Mesothelial cell of epicardium (in vitro differentiated cells): ENCODE results near the gene ITFG2. TPM values are rescaled to one million over a fixed set of nuclear protein-coding genes. Genes with fewer than 3 reads are reported as not detected.

Experiments used
- DNase-seq, 2 experiments: peaks; one replicate each; pipeline ENCODE4 v3.0.0; 2021; ENCODE audit warnings: low spot score in 2 of 2; ENCODE audit not compliant: unreplicated experiment in 2 of 2
- H3K27ac Mint-ChIP-seq: 2 replicates; pipeline ENCODE4 v1.8.0; 2021; ENCODE audit warnings: mixed read lengths
- H3K27me3 Mint-ChIP-seq: 2 replicates; pipeline ENCODE4 v1.8.0; 2021; ENCODE audit warnings: low read depth, mixed read lengths
- H3K36me3 Mint-ChIP-seq: 2 replicates; pipeline ENCODE4 v1.8.0; 2021; ENCODE audit warnings: mixed read lengths
- H3K4me1 Mint-ChIP-seq: 2 replicates; pipeline ENCODE4 v1.8.0; 2021; ENCODE audit warnings: mixed read lengths
- H3K4me3 Mint-ChIP-seq: 2 replicates; pipeline ENCODE4 v1.8.0; 2021; ENCODE audit warnings: mild to moderate bottlenecking, moderate library complexity, mixed read lengths
- H3K9me3 Mint-ChIP-seq: 2 replicates; pipeline ENCODE4 v1.8.0; 2021; ENCODE audit warnings: mixed read lengths
- total RNA-seq: library from RNA; stranded (reverse); gene quantifications from 3 replicates; pipeline ENCODE4 v1.2.1, GENCODE V29; 2021
- TF ChIP-seq, protein P1 (sequence below): fragments of 200-600 bp; sonication (generic); IDR thresholded peaks from one replicate; pipeline ENCODE4 v1.5.0; 2021; ENCODE audit warnings: antibody characterized with exemption; ENCODE audit not compliant: unreplicated experiment

The ITFG2 gene
- total RNA-seq, 1 donor from 2014 or later: 57.4 TPM

GRCh38 chr12:2779281-2779680 lies 33.2 kb upstream of the ITFG2 start:
- no peak for DNase-seq
- Mint-ChIP-seq H3K36me3 (no peaks in the 10 kb centered on the region), H3K9me3 (no peaks in the 10 kb centered on the region), H3K4me1 (peaks cover 4% of the 10 kb centered on the region), H3K27me3 (peaks cover 65% of the 10 kb centered on the region), H3K4me3 (no peak overlapping the region), H3K27ac (no peak overlapping the region)
- TF ChIP-seq, protein P1, sequence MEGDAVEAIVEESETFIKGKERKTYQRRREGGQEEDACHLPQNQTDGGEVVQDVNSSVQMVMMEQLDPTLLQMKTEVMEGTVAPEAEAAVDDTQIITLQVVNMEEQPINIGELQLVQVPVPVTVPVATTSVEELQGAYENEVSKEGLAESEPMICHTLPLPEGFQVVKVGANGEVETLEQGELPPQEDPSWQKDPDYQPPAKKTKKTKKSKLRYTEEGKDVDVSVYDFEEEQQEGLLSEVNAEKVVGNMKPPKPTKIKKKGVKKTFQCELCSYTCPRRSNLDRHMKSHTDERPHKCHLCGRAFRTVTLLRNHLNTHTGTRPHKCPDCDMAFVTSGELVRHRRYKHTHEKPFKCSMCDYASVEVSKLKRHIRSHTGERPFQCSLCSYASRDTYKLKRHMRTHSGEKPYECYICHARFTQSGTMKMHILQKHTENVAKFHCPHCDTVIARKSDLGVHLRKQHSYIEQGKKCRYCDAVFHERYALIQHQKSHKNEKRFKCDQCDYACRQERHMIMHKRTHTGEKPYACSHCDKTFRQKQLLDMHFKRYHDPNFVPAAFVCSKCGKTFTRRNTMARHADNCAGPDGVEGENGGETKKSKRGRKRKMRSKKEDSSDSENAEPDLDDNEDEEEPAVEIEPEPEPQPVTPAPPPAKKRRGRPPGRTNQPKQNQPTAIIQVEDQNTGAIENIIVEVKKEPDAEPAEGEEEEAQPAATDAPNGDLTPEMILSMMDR: no peak

DNA sequence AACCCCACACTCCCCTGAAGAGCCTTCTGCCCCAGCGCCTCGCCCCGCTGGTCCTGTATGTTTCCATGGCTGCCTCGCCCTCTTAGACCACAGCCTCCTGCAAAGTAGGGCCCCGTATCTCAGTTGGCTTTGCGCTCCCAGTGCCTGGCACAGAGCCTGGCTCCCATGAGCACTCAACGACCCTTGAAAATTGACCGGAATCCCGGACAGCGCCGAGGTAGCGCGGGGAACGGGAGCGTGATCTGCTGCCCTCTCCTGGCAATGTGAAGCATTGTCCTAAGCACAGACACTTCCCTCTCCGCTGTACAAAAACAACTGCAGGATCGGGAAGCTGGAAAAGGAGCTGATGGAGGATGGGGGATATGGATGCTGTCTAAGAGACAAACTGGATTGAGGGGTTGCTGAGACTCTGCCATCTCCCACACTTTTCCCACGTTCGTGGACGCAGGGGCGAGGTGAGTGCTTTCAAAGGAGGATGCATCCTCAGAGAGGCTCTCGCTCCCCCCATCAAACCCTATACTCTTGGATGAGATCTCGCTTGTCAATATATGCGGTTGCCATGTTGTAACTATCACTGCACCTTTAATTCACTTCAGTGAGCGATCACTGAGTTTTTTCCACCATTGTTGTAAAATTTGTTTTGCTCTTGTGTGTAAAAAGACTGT lies 28.4 kb upstream of the ITFG2 start:
- Mint-ChIP-seq H3K9me3 (no peaks in the 10 kb centered on the region), H3K27ac (no peak overlapping the region), H3K27me3 (peaks cover 53% of the 10 kb centered on the region), H3K36me3 (no peaks in the 10 kb centered on the region), H3K4me1 (peaks cover 4% of the 10 kb centered on the region), H3K4me3 (no peak overlapping the region)
- TF ChIP-seq, protein P1: peak; percentile 77
- DNase-seq: peak in 1 of 2 experiments; percentile 72

DNA sequence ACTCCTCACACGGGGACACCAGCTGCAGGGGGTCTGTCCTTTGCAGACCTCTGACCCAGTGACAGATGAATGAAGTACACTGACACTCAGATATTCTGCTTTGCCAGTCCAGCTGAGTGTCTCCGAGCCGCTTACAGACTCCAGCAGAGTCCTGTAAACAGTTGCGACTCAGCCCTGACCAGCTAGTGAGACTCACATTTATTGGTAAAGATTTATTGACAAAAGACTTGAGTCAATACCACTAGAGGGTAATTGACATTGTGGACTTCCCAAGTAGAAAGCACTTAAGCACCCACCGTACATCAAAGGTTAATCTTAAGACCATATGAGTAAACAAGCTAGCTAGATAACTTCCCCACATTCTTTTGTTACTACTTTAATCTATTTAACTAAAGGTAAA lies 27.5 kb upstream of the ITFG2 start:
- H3K27me3 Mint-ChIP-seq: peaks cover 48% of the 10 kb centered on the region
- no peaks in the 10 kb centered on the region for H3K36me3 Mint-ChIP-seq
- H3K27ac Mint-ChIP-seq: no peak overlapping the region
- TF ChIP-seq, protein P1: no peak
- H3K9me3 Mint-ChIP-seq: no peaks in the 10 kb centered on the region
- H3K4me1 Mint-ChIP-seq: peaks cover 4% of the 10 kb centered on the region
- H3K4me3 Mint-ChIP-seq: no peak overlapping the region
- DNase-seq: no peak

DNA sequence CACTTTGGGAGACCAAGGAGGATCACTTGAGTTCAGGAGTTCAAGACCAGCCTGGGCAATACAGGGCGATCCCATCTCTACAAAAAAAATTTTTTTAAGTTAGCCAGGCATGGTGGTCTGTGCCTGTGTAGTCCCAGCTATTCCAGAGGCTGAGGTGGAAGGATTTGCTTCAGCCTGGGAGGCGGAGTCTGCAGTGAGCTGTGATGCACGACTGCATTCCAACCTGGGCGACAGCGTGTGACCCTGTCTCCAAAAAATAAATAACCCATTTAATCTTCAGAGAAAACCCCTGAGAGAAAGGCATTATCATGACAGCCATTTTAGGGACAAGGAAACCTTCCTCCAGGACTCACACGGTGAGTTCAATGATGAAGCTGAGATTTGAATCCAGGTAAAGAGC lies 21.4 kb upstream of the ITFG2 start:
- peaks cover 4% of the 10 kb centered on the region for H3K4me1 Mint-ChIP-seq
- H3K4me3 Mint-ChIP-seq: no peak overlapping the region
- no peaks in the 10 kb centered on the region for H3K9me3 Mint-ChIP-seq
- TF ChIP-seq, protein P1: no peak
- no peak overlapping the region for H3K27ac Mint-ChIP-seq
- peaks cover 8% of the 10 kb centered on the region for H3K27me3 Mint-ChIP-seq
- H3K36me3 Mint-ChIP-seq: no peaks in the 10 kb centered on the region
- DNase-seq: no peak

DNA sequence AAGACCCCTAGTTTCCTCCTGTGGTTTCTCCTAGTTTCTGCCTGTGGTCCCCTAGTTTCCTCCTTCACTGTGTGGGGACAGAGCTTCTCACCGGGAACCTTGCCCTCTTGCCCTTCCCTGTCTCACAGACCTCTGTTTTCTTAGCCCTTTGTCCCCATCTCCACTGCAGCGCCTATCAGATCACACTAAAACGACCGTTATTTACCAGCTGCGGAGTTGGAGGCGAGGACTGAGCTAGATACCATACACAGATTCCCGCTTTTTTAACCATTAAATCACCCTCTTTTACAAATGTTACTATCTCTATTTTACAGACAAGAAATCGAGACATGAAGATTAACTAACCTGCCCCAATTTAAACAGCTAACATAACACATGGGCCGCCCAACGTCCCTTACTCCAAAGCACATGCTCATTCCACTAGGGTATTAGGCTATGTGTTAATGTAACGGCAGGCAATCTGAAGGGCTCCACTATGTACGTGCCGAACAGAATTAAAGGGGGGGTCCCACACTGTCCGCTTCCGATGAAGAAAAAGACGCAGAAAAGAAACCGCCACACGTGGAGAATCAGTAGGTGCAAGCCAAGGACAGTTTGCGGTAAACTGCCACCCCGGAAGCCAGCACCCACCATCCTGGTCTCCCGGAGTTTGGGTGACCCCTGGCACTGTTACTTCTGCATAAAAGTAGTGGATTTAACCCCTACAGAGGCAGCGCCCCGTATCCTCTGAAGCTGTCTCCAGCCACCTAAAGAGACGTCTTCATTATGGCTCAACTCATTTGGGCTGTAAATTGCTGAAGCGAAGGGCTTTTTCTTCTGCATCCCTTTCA lies 19.6 kb upstream of the ITFG2 start:
- peaks cover 3% of the 10 kb centered on the region for H3K36me3 Mint-ChIP-seq
- H3K27me3 Mint-ChIP-seq: peaks cover 8% of the 10 kb centered on the region
- H3K9me3 Mint-ChIP-seq: no peaks in the 10 kb centered on the region
- no peak for DNase-seq
- TF ChIP-seq, protein P1: no peak
- H3K4me1 Mint-ChIP-seq: peaks cover 22% of the 10 kb centered on the region
- H3K27ac Mint-ChIP-seq: peak overlapping the region; percentile 11
- peak overlapping the region; percentile 69 for H3K4me3 Mint-ChIP-seq
